ENCODE measurements around the gene UQCRC2.

The UQCRC2 gene

DNA sequence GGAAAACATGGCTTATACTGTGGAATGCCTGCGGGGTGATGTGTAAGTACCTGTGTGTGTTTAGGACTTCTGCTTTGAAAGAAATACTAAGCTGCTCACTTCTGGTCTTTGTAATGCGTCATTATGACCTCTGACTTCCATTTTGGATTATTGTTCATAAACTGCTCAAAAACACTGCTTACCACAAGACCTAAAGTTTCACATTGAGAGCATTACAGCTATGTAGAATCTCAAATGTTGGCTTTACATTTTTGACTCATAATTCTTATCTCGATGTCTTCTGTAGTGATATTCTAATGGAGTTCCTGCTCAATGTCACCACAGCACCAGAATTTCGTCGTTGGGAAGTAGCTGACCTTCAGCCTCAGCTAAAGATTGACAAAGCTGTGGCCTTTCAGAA lies 9.3 kb downstream of the UQCRC2 start:
- no peak overlapping the region for H3K27ac ChIP-seq
- TF ChIP-seq CTCF (IDR thresholded peaks at IDR 0.05) (no peak), ZFX (IDR thresholded peaks at IDR 0.05; ENCODE audit: borderline replicate concordance) (no peak)

GRCh38 chr16:21963887-21964286 lies 10.7 kb downstream of the UQCRC2 start:
- H3K27ac ChIP-seq = no peak overlapping the region
- no peak for TF ChIP-seq CTCF (IDR thresholded peaks at IDR 0.05)
- TF ChIP-seq ZFX (IDR thresholded peaks at IDR 0.05; ENCODE audit: borderline replicate concordance) = no peak

- TF ChIP-seq CTCF (IDR thresholded peaks at IDR 0.05) (no peak), ZFX (IDR thresholded peaks at IDR 0.05; ENCODE audit: borderline replicate concordance) (no peak)
- no peak overlapping the region for H3K27ac ChIP-seq
These were observed 11.2 kb downstream of the UQCRC2 start for GRCh38 chr16:21964353-21964752.

- TF ChIP-seq ZFX (IDR thresholded peaks at IDR 0.05; ENCODE audit: borderline replicate concordance) = no peak
- TF ChIP-seq CTCF (IDR thresholded peaks at IDR 0.05) = no peak
- H3K27ac ChIP-seq = no peak overlapping the region
These were observed 18.7 kb downstream of the UQCRC2 start for GRCh38 chr16:21971856-21972255.

DNA sequence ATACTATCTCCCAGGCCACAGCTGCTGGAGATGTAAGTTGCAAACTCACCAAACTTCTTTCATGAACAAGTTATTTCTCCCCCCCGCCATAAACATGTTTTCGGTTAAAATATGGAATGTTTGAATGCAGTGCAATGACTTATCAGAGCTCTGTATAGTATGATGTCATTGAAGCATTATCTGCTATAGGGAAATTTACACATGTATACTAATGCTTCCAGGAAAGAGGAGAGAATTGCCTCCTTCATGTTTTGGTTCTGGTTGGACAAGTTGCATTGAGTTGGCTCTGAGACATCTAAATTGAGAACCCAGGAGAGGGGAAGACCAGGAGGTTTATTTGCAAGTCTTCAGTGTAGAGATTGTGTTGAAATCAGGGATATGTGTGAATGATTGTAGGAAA lies 20.8 kb downstream of the UQCRC2 start:
- H3K27ac ChIP-seq = no peak overlapping the region
- TF ChIP-seq CTCF (IDR thresholded peaks at IDR 0.05) (no peak), ZFX (IDR thresholded peaks at IDR 0.05; ENCODE audit: borderline replicate concordance) (no peak)

- H3K27ac ChIP-seq = no peak overlapping the region
- TF ChIP-seq CTCF (IDR thresholded peaks at IDR 0.05) = no peak
- TF ChIP-seq ZFX (IDR thresholded peaks at IDR 0.05; ENCODE audit: borderline replicate concordance) = no peak
These were observed 26.9 kb downstream of the UQCRC2 start for GRCh38 chr16:21980032-21980431.

- H3K27ac ChIP-seq = no peak overlapping the region
- TF ChIP-seq CTCF (IDR thresholded peaks at IDR 0.05) = no peak
These were observed 28.9 kb downstream of the UQCRC2 start for GRCh38 chr16:21982108-21982507.
